Liver (tissue), 9 donors: ENCODE measurements around the gene PON2. TPM values are rescaled to one million over a fixed set of nuclear protein-coding genes. Genes with fewer than 3 reads are reported as not detected.

ENCODE experiments used
- DNase-seq: peaks from one replicate; pipeline ENCODE4 v3.0.0-alpha.2; 2017; ENCODE audit warnings: low spot score
- H3K27ac ChIP-seq, 2 donors: one replicate each; pipeline ENCODE4 v1.7.0; 2013; ENCODE audit warnings: inconsistent platforms in 2 of 2, low read length in 2 of 2, control low read depth in 1 of 2, low read depth in 1 of 2, mild to moderate bottlenecking in 1 of 2
- H3K27me3 ChIP-seq, 4 donors: one replicate each; pipeline versions ENCODE4 v1.6.1 to v1.7.0; 2013; ENCODE audit warnings: low read length in 3 of 4, inconsistent platforms in 1 of 4, mild to moderate bottlenecking in 1 of 4, moderate library complexity in 1 of 4; ENCODE audit not compliant: control insufficient read depth in 4 of 4, insufficient read depth in 4 of 4
- H3K36me3 ChIP-seq, 4 donors: one replicate each; pipeline versions ENCODE4 v1.6.1 to v1.7.0; 2013; ENCODE audit warnings: low read length in 3 of 4, mild to moderate bottlenecking in 3 of 4, low read depth in 1 of 4, moderate library complexity in 1 of 4; ENCODE audit not compliant: control insufficient read depth in 4 of 4, insufficient read depth in 3 of 4
- H3K4me1 ChIP-seq, 4 donors: one replicate each; pipeline versions ENCODE4 v1.6.1 to v1.7.0; 2013; ENCODE audit warnings: low read length in 3 of 4, mild to moderate bottlenecking in 3 of 4, moderate library complexity in 1 of 4; ENCODE audit not compliant: control insufficient read depth in 4 of 4, insufficient read depth in 4 of 4
- H3K4me3 ChIP-seq, 3 donors: one replicate each; pipeline versions ENCODE4 v1.6.1 to v1.7.0; 2013; ENCODE audit warnings: low read length in 3 of 3, control low read depth in 1 of 3, low read depth in 1 of 3, mild to moderate bottlenecking in 1 of 3
- H3K9ac ChIP-seq, 2 donors: one replicate each; pipeline ENCODE4 v1.7.0; 2013; ENCODE audit warnings: low read length in 2 of 2, mild to moderate bottlenecking in 2 of 2, moderate library complexity in 2 of 2, control low read depth in 1 of 2, low read depth in 1 of 2
- H3K9me3 ChIP-seq, 4 donors: one replicate each; pipeline versions ENCODE4 v1.6.1 to v1.7.0; 2013; ENCODE audit warnings: low read length in 3 of 4; ENCODE audit not compliant: control insufficient read depth in 4 of 4
- CTCF ChIP-seq: fragments of 150-350 bp; IDR thresholded peaks from 2 replicates; pipeline ENCODE4 v1.5.1; 2017; ENCODE audit warnings: improper control_type of control experiment, low read depth, low read length; ENCODE audit not compliant: missing input control
- EGR1 ChIP-seq, 2 donors: IDR thresholded peaks; 2 replicates each; pipeline ENCODE4 v1.6.1; 2016 to 2018; ENCODE audit warnings: antibody characterized with exemption in 2 of 2, low read depth in 2 of 2
- FOXA1 ChIP-seq: IDR thresholded peaks from 2 replicates; pipeline ENCODE4 v1.6.1; 2016; ENCODE audit warnings: antibody characterized with exemption
- GABPA ChIP-seq, 2 donors: IDR thresholded peaks in 1 of 2; conservative IDR thresholded peaks in 1 of 2; 2 replicates each; pipeline ENCODE4 v1.6.1; 2016; ENCODE audit warnings: antibody characterized with exemption in 2 of 2, mild to moderate bottlenecking in 1 of 2, moderate library complexity in 1 of 2
- JUND ChIP-seq, 2 donors: IDR thresholded peaks; 2 replicates each; pipeline ENCODE4 v1.6.1; 2016; ENCODE audit warnings: antibody characterized with exemption in 2 of 2
- MAX ChIP-seq: IDR thresholded peaks from 2 replicates; pipeline ENCODE4 v1.6.1; 2016; ENCODE audit warnings: antibody characterized with exemption
- RAD21 ChIP-seq, 2 donors: IDR thresholded peaks; 2 replicates each; pipeline ENCODE4 v1.6.1; 2016; ENCODE audit warnings: antibody characterized with exemption in 2 of 2, mild to moderate bottlenecking in 2 of 2
- ZBTB33 ChIP-seq: IDR thresholded peaks from 2 replicates; pipeline ENCODE4 v1.6.1; 2016; ENCODE audit warnings: antibody characterized with exemption
- WGBS: extraction: QIAGEN DNeasy Blood & Tissue Kit; methylation state at CpG from one replicate; pipeline ENCODE4 v1.1.7; 2013; 5-methylcytosine and 5-hydroxymethylcytosine counted together
- polyA plus RNA-seq, 2 donors: library from polyadenylated mRNA; stranded (reverse) in 1 of 2; unstranded in 1 of 2; fragments of 200-250 nt in 1 of 2; fragments of >200 nt in 1 of 2; fragmentation: Nextera tagmentation in 1 of 2; extraction: Ambion mirVana in 1 of 2; gene quantifications; one replicate each; pipeline versions ENCODE4 v1.2.1 to v1.2.3, GENCODE V29; 2013 to 2015
- total RNA-seq, 2 donors: library from RNA; depleted of rRNA; stranded (reverse); fragments of >200 nt; gene quantifications; one replicate each; pipeline ENCODE4 v1.2.3, GENCODE V29; 2014
- donor health status: healthy.
- donor health status: healthy.
- donor health status: healthy.
- donor health status: healthy.
- donor health status: healthy.

The PON2 gene
- total and polyA plus RNA-seq, 4 donors = 99.1 to 276 (median 169) TPM

- peaks cover 6 to 45% (median 27%) of the 10 kb centered on the region in 4 donors for H3K36me3 ChIP-seq
Measured at GRCh38 chr7:95365151-95365550, 69.7 kb downstream of the PON2 start.

GRCh38 chr7:95357623-95358022 lies 77.2 kb downstream of the PON2 start:
- Histone ChIP-seq H3K9me3 (peaks cover 0 to 13% (median 2%) of the 10 kb centered on the region in 4 donors), H3K27ac (no peak overlapping the region), H3K4me1 (no peaks in the 10 kb centered on the region), H3K27me3 (no peaks in the 10 kb centered on the region), H3K9ac (no peak overlapping the region), H3K4me3 (no peak overlapping the region), H3K36me3 (peaks cover 5 to 35% (median 31%) of the 10 kb centered on the region in 4 donors)
- no peak for DNase-seq
- WGBS = 68% methylated on average over 3 of the region's 3 CpGs
- TF ChIP-seq RAD21 (IDR thresholded peaks at IDR 0.05) (peak in 1 of 2 donors; percentile 10), JUND (IDR thresholded peaks at IDR 0.05) (no peak), FOXA1 (no peak)

More at GRCh38 chr7:95365151-95365550, 69.7 kb downstream of the PON2 start:
- H3K4me3 ChIP-seq = no peak overlapping the region
- no peaks in the 10 kb centered on the region for H3K4me1 ChIP-seq
- no peaks in the 10 kb centered on the region for H3K9me3 ChIP-seq
- H3K27me3 ChIP-seq = no peaks in the 10 kb centered on the region
- H3K9ac ChIP-seq = no peak overlapping the region
- 100% methylated on average over 1 of the region's 1 CpG for WGBS
- no peak for TF ChIP-seq CTCF
- no peak for TF ChIP-seq ZBTB33
- TF ChIP-seq GABPA (IDR thresholded peaks at IDR 0.05 in 1 of 2, conservative IDR thresholded peaks at IDR 0.05 in 1 of 2) = no peak
- TF ChIP-seq MAX = no peak
- no peak for TF ChIP-seq EGR1 (IDR thresholded peaks at IDR 0.05; ENCODE audit: low read depth in 2 of 2)
- no peak for DNase-seq
- no peak overlapping the region for H3K27ac ChIP-seq

Other genes starting within 250 kb of the PON2 start
- gene PON1, start 110.5 kb downstream of the PON2 start, total RNA-seq = 100 to 1,000 TPM in 1 of 2 donors, 10 to 100 TPM in 1; 54.8 to 190 TPM
- 1,000 to 10,000 TPM in 1 of 2 donors, 100 to 1,000 TPM in 1; 224 to 1,101 TPM for gene PON1, start 110.5 kb downstream of the PON2 start, polyA plus RNA-seq
- gene PON3, start 38.7 kb downstream of the PON2 start, total RNA-seq = 100 to 1,000 TPM in 1 of 2 donors, 10 to 100 TPM in 1; 60.0 to 256 TPM
- 100 to 1,000 TPM; 237 to 476 TPM for gene PON3, start 38.7 kb downstream of the PON2 start, polyA plus RNA-seq
- gene ASB4, start 50.9 kb upstream of the PON2 start, total RNA-seq = under 1 TPM; 0.09 to 0.50 TPM
- 1 to 10 TPM in 1 of 2 donors, under 1 TPM in 1; 0.27 to 1.1 TPM for gene ASB4, start 50.9 kb upstream of the PON2 start, polyA plus RNA-seq
- 100 to 1,000 TPM in 1 of 2 donors, 1 to 10 TPM in 1; 6.3 to 116 TPM for gene PDK4, start 161.5 kb upstream of the PON2 start, total RNA-seq
- gene PDK4, start 161.5 kb upstream of the PON2 start, polyA plus RNA-seq = 10 to 100 TPM; 31.0 to 69.1 TPM